HCT116 (cell line): Measurements from ENCODE around the gene ARCN1. TPM values are rescaled to one million over a fixed set of nuclear protein-coding genes. Genes with fewer than 3 reads are reported as not detected.

Source experiments
- ATAC-seq: fragments of 200-7000 bp; cut with Tn5 transposase; 2 replicates; pipeline ENCODE4 v1.9.1; 2020; ENCODE audit warnings: mild to moderate bottlenecking, moderate library complexity
- BruUV-seq: library from RNA; stranded (reverse); fragments of 400-500 nt; replicated peaks from 2 replicates; lab custom pipeline; 2021; lab: Mats Ljungman, UMichigan
- CTCF ChIA-PET: fragments of 300-600 bp; sonication (Branson Sonifier 250); formaldehyde crosslinking; loops from one replicate; lab custom pipeline; 2021; ENCODE audit warnings: antibody characterized with exemption; lab: Charles Lee
- POLR2A ChIA-PET: fragments of 300-600, 350-600 bp; sonication (Branson Sonifier 250); formaldehyde crosslinking; loops from one replicate; lab custom pipeline; 2021; ENCODE audit warnings: antibody characterized with exemption; lab: Charles Lee
- RAD21 ChIA-PET, 2 experiments: fragments of 300-600 bp; sonication (Branson Sonifier 250); formaldehyde crosslinking; loops; one replicate each; lab custom pipeline; 2023; ENCODE audit warnings: low total read pairs in 2 of 2; ENCODE audit not compliant: uncharacterized antibody in 2 of 2, unreplicated experiment in 2 of 2, low non-redundant PET in 1 of 2; lab: Charles Lee
- DNase-seq: peaks from one replicate; pipeline ENCODE4 v3.0.0-alpha.2; 2010; ENCODE audit warnings: low read depth, low spot score
- H2AFZ ChIP-seq: fragments of 200-600 bp; shearing (Covaris generic), sonication (generic); 2 replicates; pipeline ENCODE4 v1.6.1; 2017; ENCODE audit warnings: low read depth, mixed run types, mixed read lengths, antibody characterized with exemption, low read length; ENCODE audit not compliant: poor library complexity, severe bottlenecking
- H3K27ac ChIP-seq: 2 replicates; pipeline ENCODE4 v1.5.1; 2012; ENCODE audit warnings: low read depth, low read length
- H3K27me3 ChIP-seq: fragments of 200-600 bp; sonication (generic); 2 replicates; pipeline ENCODE4 v1.6.1; 2016; ENCODE audit warnings: mixed run types, low read length, mixed read lengths; ENCODE audit not compliant: insufficient read depth
- H3K36me3 ChIP-seq, 2 experiments: fragments of 200-500 bp in 1 of 2; fragments of 200-600 bp in 1 of 2; sonication (Bioruptor generic) in 1 of 2; sonication (generic) in 1 of 2; 2 replicates each; pipeline versions ENCODE4 v1.5.1 to v1.6.1; 2014 to 2016; ENCODE audit warnings: low read length in 2 of 2, inconsistent platforms in 1 of 2, mixed read lengths in 1 of 2, mixed run types in 1 of 2; ENCODE audit not compliant: insufficient read depth in 2 of 2, control insufficient read depth in 1 of 2
- H3K4me1 ChIP-seq, 2 experiments: fragments of 200-600 bp in 1 of 2; sonication (generic) in 1 of 2; 2 replicates each; pipeline versions ENCODE4 v1.5.1 to v1.6.1; 2012 to 2017; ENCODE audit warnings: low read length in 2 of 2, inconsistent platforms in 1 of 2, mild to moderate bottlenecking in 1 of 2, mixed read lengths in 1 of 2, mixed run types in 1 of 2, moderate library complexity in 1 of 2; ENCODE audit not compliant: insufficient read depth in 2 of 2, control insufficient read depth in 1 of 2
- H3K4me2 ChIP-seq: fragments of 200-600 bp; sonication (generic); 2 replicates; pipeline ENCODE4 v1.6.1; 2017; ENCODE audit warnings: mixed run types, low read length, mixed read lengths
- H3K4me3 ChIP-seq, 2 experiments: fragments of 200-600 bp in 1 of 2; sonication (generic) in 1 of 2; replicated peaks in 1 of 2; 2 replicates each; pipeline ENCODE4 v1.5.1; 2011 to 2016; ENCODE audit warnings: low read length in 2 of 2, control low read depth in 1 of 2, low read depth in 1 of 2, mild to moderate bottlenecking in 1 of 2, mixed read lengths in 1 of 2, mixed run types in 1 of 2
- H3K79me2 ChIP-seq: fragments of 200-600 bp; sonication (generic); 2 replicates; pipeline ENCODE4 v1.6.1; 2017; ENCODE audit warnings: mild to moderate bottlenecking, mixed run types, low read length, moderate library complexity, mixed read lengths; ENCODE audit not compliant: insufficient read depth
- H3K9ac ChIP-seq: fragments of 200-600 bp; sonication (generic); 2 replicates; pipeline ENCODE4 v1.6.1; 2016; ENCODE audit warnings: low read length, mixed read lengths
- H3K9me2 ChIP-seq: fragments of 200-600 bp; sonication (generic), shearing (Covaris generic); 2 replicates; pipeline ENCODE4 v1.6.1; 2017; ENCODE audit warnings: mixed run types, mild to moderate bottlenecking, moderate library complexity; ENCODE audit not compliant: insufficient read depth
- H3K9me3 ChIP-seq, 2 experiments: fragments of 200-500 bp in 1 of 2; fragments of 200-600 bp in 1 of 2; sonication (Bioruptor generic) in 1 of 2; sonication (generic) in 1 of 2; 2 replicates each; pipeline ENCODE4 v1.6.1; 2014 to 2017; ENCODE audit warnings: low read length in 2 of 2, mixed read lengths in 2 of 2, inconsistent platforms in 1 of 2, low read depth in 1 of 2, mild to moderate bottlenecking in 1 of 2, mixed run types in 1 of 2, moderate library complexity in 1 of 2; ENCODE audit not compliant: control insufficient read depth in 1 of 2, insufficient read depth in 1 of 2
- H4K20me1 ChIP-seq: fragments of 200-600 bp; sonication (generic), shearing (Covaris generic); 2 replicates; pipeline ENCODE4 v1.6.1; 2017; ENCODE audit warnings: mixed run types, mild to moderate bottlenecking, moderate library complexity; ENCODE audit not compliant: insufficient read depth
- CTCF ChIP-seq, 3 experiments: fragments of 200-600 bp in 1 of 3; sonication (generic) in 1 of 3; IDR thresholded peaks in 2 of 3; conservative IDR thresholded peaks in 1 of 3; 2 replicates each; pipeline ENCODE4 v1.5.1; 2012 to 2017; ENCODE audit warnings: low read depth in 2 of 3, low read length in 2 of 3, antibody characterized with exemption in 1 of 3, borderline replicate concordance in 1 of 3, control low read depth in 1 of 3, mild to moderate bottlenecking in 1 of 3, mixed read lengths in 1 of 3, mixed run types in 1 of 3, moderate library complexity in 1 of 3; ENCODE audit not compliant: insufficient read depth in 1 of 3
- POLR2A ChIP-seq: IDR thresholded peaks from 2 replicates; pipeline ENCODE4 v1.7.0; 2011; ENCODE audit warnings: borderline replicate concordance; ENCODE audit not compliant: insufficient read depth, insufficient read length; ENCODE audit errors: extremely low read depth
- POLR2AphosphoS5 ChIP-seq: IDR thresholded peaks from 2 replicates; pipeline ENCODE4 v1.6.1; 2011; ENCODE audit warnings: mild to moderate bottlenecking, low read depth, low read length, moderate library complexity
- intact Hi-C: fragments of 100-400 bp; cut with micrococcal nuclease; formaldehyde crosslinking; loops from 2 replicates; pipeline ENCODE4 v1.10.0; 2022
- total RNA-seq: library from RNA; stranded (reverse); gene quantifications from one replicate; pipeline ENCODE4 v1.2.1, GENCODE V29; 2021; ENCODE audit not compliant: unreplicated experiment
- TF ChIP-seq, protein P1 (sequence below): IDR thresholded peaks from 2 replicates; pipeline ENCODE4 v1.6.1; 2012
- TF ChIP-seq, protein P2 (sequence below): IDR thresholded peaks from 2 replicates; pipeline ENCODE4 v1.6.1; 2011; ENCODE audit warnings: mild to moderate bottlenecking, low read length, moderate library complexity; ENCODE audit not compliant: insufficient replicate concordance; ENCODE audit errors: extremely low read depth

ARCN1 gene
- total RNA-seq, 1 experiment from 2014 or later: 147 TPM

DNA sequence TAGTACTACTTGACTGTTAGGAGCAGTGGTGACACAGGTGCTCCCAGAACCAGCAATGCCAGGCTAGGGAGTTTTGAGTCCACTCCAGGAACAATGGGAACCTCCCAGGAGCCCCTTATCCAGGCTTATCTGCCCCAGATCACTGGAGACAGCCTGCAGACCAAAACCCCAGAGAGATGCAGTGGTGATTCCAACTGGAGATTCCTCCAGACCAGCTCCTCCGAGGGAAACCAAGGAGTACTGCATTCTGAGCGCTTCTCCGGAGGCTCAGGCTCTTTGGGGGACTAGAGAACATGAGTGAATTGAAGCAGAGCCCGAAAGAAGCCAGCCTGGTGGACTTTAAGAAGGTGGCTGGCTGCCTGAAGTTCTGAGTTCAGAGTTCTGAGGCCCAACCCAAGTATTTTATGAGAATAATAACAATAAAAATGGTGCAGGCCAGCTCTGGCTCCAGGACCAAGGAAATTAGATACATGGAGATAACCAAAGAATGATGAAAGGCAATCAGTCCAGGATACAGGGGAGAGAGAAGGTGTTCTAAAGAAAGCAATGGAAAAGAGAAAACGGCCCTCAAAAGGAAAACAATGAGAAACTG lies 42.5 kb upstream of the ARCN1 start:
- DNase-seq (no peak), ATAC-seq (no peak)
- Histone ChIP-seq H3K79me2 (no peaks in the 10 kb centered on the region), H3K9me2 (no peaks in the 10 kb centered on the region), H2AFZ (no peak overlapping the region), H3K27ac (peak overlapping the region; percentile 87), H3K4me1 (peaks cover 13 to 24% of the 10 kb centered on the region in 2 experiments), H3K9ac (peak overlapping the region; percentile 65), H3K4me2 (peak overlapping the region; percentile 82), H3K27me3 (no peaks in the 10 kb centered on the region), H3K4me3 (peak overlapping the region; percentile 89 to 94), H4K20me1 (no peaks in the 10 kb centered on the region), H3K9me3 (no peaks in the 10 kb centered on the region), H3K36me3 (peaks cover 0 to 4% of the 10 kb centered on the region in 2 experiments; a peak in 2 of 4 replicates)
- POLR2A ChIA-PET: no interaction called here
- RAD21 ChIA-PET: no interaction called here
- BruUV-seq: TSS peak; percentile 56
- CTCF ChIA-PET: no interaction called here
- intact Hi-C loops: no loop called here
- TF ChIP-seq CTCF (IDR thresholded peaks at IDR 0.05 in 2 of 3, conservative IDR thresholded peaks at IDR 0.05 in 1 of 3; ENCODE audit: borderline replicate concordance in 1 of 3, insufficient read depth in 1 of 3, low read depth in 2 of 3, low read length in 2 of 3): 0 out of 6 replicates have a peak, but pooled peaks of 2 of the 3 experiments have one; percentile 2 to 11
- no peak for TF ChIP-seq POLR2AphosphoS5

GRCh38 chr11:118530180-118530682 lies 42.0 kb upstream of the ARCN1 start:
- intact Hi-C loops: no loop called here
- H3K36me3 ChIP-seq: no peaks in the 10 kb centered on the region; a peak in 1 of 4 replicates
- no peaks in the 10 kb centered on the region for H3K27me3 ChIP-seq
- H3K4me1 ChIP-seq: peaks cover 13 to 24% of the 10 kb centered on the region in 2 experiments
- H3K27ac ChIP-seq: peak overlapping the region; percentile 87
- H4K20me1 ChIP-seq: no peaks in the 10 kb centered on the region
- TF ChIP-seq, protein P1, sequence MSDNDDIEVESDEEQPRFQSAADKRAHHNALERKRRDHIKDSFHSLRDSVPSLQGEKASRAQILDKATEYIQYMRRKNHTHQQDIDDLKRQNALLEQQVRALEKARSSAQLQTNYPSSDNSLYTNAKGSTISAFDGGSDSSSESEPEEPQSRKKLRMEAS: peak; percentile 30; the same call in 1 of the 2 replicates
- peak; percentile 32 for TF ChIP-seq POLR2A
- TF ChIP-seq, protein P2, sequence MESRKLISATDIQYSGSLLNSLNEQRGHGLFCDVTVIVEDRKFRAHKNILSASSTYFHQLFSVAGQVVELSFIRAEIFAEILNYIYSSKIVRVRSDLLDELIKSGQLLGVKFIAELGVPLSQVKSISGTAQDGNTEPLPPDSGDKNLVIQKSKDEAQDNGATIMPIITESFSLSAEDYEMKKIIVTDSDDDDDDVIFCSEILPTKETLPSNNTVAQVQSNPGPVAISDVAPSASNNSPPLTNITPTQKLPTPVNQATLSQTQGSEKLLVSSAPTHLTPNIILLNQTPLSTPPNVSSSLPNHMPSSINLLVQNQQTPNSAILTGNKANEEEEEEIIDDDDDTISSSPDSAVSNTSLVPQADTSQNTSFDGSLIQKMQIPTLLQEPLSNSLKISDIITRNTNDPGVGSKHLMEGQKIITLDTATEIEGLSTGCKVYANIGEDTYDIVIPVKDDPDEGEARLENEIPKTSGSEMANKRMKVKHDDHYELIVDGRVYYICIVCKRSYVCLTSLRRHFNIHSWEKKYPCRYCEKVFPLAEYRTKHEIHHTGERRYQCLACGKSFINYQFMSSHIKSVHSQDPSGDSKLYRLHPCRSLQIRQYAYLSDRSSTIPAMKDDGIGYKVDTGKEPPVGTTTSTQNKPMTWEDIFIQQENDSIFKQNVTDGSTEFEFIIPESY: no peak
- peak overlapping the region; percentile 82 for H3K4me2 ChIP-seq
- peak overlapping the region; percentile 25 for H2AFZ ChIP-seq
- DNase-seq (no peak), ATAC-seq (no peak; the same call in 1 of the 2 replicates)
- H3K9ac ChIP-seq: peak overlapping the region; percentile 65
- H3K4me3 ChIP-seq: peak overlapping the region; percentile 89 to 94
- ChIA-PET CTCF (no interaction called here), RAD21 (no interaction called here), POLR2A (no interaction called here)
- H3K9me2 ChIP-seq: no peaks in the 10 kb centered on the region
- no TSS peak for BruUV-seq
- H3K9me3 ChIP-seq: no peaks in the 10 kb centered on the region
- no peaks in the 10 kb centered on the region for H3K79me2 ChIP-seq
